Activated B cell treated with CpG ODN at 0.5 μM for 24 hours (primary cell): ENCODE data around the gene HS6ST2. TPM values are rescaled to one million over a fixed set of nuclear protein-coding genes. Genes with fewer than 3 reads are reported as not detected.

Experiments used
- ATAC-seq: fragments of 200-7000 bp; cut with Tn5 transposase; one replicate; pipeline ENCODE4 v1.10.0; 2021; ENCODE audit warnings: low read depth, mild to moderate bottlenecking, moderate library complexity
- CTCF ChIA-PET: fragments of 350-600 bp; sonication (Branson Sonifier 250); formaldehyde crosslinking; loops from one replicate; lab custom pipeline; 2021; ENCODE audit warnings: antibody characterized with exemption; lab: Charles Lee
- POLR2A ChIA-PET: fragments of 350-600 bp; sonication (Branson Sonifier 250); formaldehyde crosslinking; loops from one replicate; lab custom pipeline; 2021; ENCODE audit warnings: antibody characterized with exemption; lab: Charles Lee
- DNase-seq: peaks from one replicate; pipeline ENCODE4 v3.0.0; 2022
- H3K27ac Mint-ChIP-seq: one replicate; pipeline ENCODE4 v1.8.0; 2020; ENCODE audit warnings: mixed read lengths
- H3K27me3 Mint-ChIP-seq: one replicate; pipeline ENCODE4 v1.8.0; 2021; ENCODE audit warnings: mixed read lengths
- H3K36me3 Mint-ChIP-seq: one replicate; pipeline ENCODE4 v1.8.0; 2021; ENCODE audit warnings: low read depth, mixed read lengths
- H3K4me1 Mint-ChIP-seq: one replicate; pipeline ENCODE4 v1.8.0; 2021; ENCODE audit warnings: mixed read lengths
- H3K4me3 Mint-ChIP-seq: one replicate; pipeline ENCODE4 v1.8.0; 2020; ENCODE audit warnings: mild to moderate bottlenecking, mixed read lengths
- H3K9me3 Mint-ChIP-seq: one replicate; pipeline ENCODE4 v1.8.0; 2020; ENCODE audit warnings: mixed read lengths
- intact Hi-C: fragments of 100-400 bp; cut with micrococcal nuclease; formaldehyde crosslinking; loops from one replicate; pipeline ENCODE4 v1.15.1; 2024
- total RNA-seq: library from RNA; stranded (reverse); gene quantifications from 2 replicates; pipeline ENCODE4 v1.2.3, GENCODE V29; 2022
- TF ChIP-seq, protein P1 (sequence below): fragments of 200-600 bp; IDR thresholded peaks from one replicate; pipeline ENCODE4 v1.8.0; 2022; ENCODE audit warnings: antibody characterized with exemption, mild to moderate bottlenecking

Gene HS6ST2
- total RNA-seq, 1 donor from 2014 or later: not detected

- intact Hi-C loops: no loop called here
- no peak for DNase-seq
- Mint-ChIP-seq H3K27ac (no peak overlapping the region), H3K9me3 (no peaks in the 10 kb centered on the region), H3K36me3 (no peaks in the 10 kb centered on the region), H3K4me3 (no peak overlapping the region), H3K4me1 (no peaks in the 10 kb centered on the region), H3K27me3 (no peaks in the 10 kb centered on the region)
- TF ChIP-seq, protein P1, sequence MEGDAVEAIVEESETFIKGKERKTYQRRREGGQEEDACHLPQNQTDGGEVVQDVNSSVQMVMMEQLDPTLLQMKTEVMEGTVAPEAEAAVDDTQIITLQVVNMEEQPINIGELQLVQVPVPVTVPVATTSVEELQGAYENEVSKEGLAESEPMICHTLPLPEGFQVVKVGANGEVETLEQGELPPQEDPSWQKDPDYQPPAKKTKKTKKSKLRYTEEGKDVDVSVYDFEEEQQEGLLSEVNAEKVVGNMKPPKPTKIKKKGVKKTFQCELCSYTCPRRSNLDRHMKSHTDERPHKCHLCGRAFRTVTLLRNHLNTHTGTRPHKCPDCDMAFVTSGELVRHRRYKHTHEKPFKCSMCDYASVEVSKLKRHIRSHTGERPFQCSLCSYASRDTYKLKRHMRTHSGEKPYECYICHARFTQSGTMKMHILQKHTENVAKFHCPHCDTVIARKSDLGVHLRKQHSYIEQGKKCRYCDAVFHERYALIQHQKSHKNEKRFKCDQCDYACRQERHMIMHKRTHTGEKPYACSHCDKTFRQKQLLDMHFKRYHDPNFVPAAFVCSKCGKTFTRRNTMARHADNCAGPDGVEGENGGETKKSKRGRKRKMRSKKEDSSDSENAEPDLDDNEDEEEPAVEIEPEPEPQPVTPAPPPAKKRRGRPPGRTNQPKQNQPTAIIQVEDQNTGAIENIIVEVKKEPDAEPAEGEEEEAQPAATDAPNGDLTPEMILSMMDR: no peak
- ChIA-PET CTCF (no interaction called here), POLR2A (no interaction called here)
- no peak for ATAC-seq
Measured at GRCh38 chrX:132877954-132878536, 80.4 kb downstream of the HS6ST2 start.

DNA sequence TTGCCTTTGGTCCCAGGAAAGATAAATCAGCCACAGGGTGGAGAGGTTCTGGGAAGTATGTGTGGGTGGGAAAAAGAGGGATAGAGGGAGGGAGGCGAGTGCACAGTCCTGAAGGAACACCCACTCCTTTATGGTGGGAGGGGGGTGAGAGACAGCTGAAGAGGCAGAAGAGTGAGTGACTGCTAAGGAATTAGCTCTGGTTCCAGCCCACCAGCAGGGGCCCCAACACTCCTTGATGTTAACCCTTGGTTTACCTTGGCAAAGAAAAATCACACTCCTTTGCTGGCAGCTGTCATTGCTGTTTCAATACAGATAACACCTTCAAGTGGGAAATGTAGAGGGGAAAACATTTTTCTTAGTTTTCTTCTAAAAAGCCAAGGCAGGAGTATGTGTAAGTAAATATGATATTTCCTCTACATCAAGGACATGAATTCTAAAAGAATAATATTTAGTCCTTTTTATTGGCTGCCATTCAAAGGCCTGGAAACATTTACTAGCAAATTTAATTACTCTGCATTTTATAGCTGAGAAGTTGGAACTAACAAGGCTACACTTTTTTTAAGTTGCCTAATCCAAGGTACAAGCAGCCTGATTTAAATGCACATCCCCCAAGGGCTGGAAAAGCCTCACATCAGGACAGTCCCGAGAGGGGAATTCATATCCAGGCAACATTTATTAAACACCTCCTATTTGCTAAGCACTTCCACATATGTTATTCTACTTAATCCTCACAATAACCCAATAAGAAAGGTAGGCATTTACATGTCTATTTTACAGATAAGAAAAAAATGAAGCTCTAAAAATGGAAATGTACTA, 81.7 kb downstream of the HS6ST2 start:
- Mint-ChIP-seq H3K4me3 (no peak overlapping the region), H3K36me3 (no peaks in the 10 kb centered on the region), H3K27me3 (no peaks in the 10 kb centered on the region), H3K27ac (no peak overlapping the region), H3K9me3 (no peaks in the 10 kb centered on the region), H3K4me1 (no peaks in the 10 kb centered on the region)
- POLR2A ChIA-PET: no interaction called here
- CTCF ChIA-PET: no interaction called here
- no peak for ATAC-seq
- TF ChIP-seq, protein P1: no peak
- no peak for DNase-seq
- intact Hi-C loops: no loop called here

DNA sequence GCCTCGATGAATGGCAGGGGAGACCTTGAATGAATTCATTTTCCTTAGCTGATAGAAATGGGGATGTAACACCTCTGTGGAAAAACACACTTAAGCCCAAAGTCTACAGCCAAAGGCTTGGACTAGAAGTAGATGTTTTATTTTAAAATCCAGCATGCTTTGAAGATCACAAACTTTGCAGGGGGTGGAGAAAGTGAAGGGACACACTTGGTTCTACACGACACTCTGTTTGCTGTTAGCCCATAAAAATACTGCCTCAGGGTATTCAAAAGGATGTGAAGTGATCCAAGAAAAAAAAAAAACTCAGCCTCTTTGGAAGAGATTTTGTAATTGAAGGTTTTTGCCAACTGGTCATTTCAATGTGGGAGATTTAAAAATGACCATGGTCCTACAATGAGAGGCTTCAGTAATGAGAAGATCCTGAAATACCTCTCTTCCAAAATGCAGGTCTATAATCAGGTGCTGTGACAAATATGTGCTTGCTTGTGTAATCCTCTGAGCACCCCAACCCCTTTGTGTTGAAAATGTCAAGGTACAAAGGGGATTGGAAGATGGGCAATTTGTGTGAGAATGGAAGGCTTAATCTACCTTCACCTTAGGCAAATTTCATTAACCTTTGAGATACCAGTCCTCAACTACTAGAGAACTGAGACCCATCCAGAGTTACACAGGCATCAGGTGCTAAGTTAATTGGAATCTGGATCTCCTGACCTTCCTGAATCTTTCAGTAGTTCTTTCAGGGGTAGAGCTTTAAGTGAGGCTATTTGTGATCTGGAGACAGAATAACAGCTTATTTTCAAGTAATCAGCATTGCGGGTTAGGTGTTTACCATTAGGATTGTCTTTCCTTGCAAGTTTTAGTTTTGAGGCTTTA, 82.5 kb downstream of the HS6ST2 start:
- no peak for DNase-seq
- no peaks in the 10 kb centered on the region for H3K9me3 Mint-ChIP-seq
- ATAC-seq: no peak
- no peak overlapping the region for H3K4me3 Mint-ChIP-seq
- no peaks in the 10 kb centered on the region for H3K27me3 Mint-ChIP-seq
- intact Hi-C loops: no loop called here
- TF ChIP-seq, protein P1: no peak
- no peaks in the 10 kb centered on the region for H3K36me3 Mint-ChIP-seq
- H3K4me1 Mint-ChIP-seq: no peaks in the 10 kb centered on the region
- CTCF ChIA-PET: no interaction called here
- no peak overlapping the region for H3K27ac Mint-ChIP-seq
- POLR2A ChIA-PET: no interaction called here

DNA sequence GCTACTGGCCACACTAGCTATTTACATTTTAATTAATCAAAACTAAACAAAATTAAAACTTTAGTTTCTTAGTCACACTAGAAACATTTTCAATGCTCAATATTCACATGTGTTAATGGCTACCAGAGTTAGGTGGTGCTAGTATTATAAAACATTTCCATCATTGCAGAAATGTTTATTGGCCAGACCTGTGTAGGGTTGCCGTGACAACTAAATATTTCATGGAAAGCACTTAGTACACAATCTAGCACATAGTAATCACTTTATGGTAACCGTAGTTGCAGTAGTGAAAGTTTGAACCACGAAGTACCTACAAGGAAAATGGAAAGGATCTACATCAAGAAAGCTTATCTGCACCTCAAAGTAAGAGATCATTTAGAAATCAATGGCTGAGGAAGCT, 95.9 kb downstream of the HS6ST2 start:
- Mint-ChIP-seq H3K27me3 (no peaks in the 10 kb centered on the region), H3K4me3 (no peak overlapping the region), H3K4me1 (no peaks in the 10 kb centered on the region), H3K9me3 (peaks cover under 1% of the 10 kb centered on the region), H3K27ac (no peak overlapping the region), H3K36me3 (no peaks in the 10 kb centered on the region)
- no peak for ATAC-seq
- DNase-seq: no peak
- ChIA-PET POLR2A (no interaction called here), CTCF (no interaction called here)
- TF ChIP-seq, protein P1: no peak
- intact Hi-C loops: no loop called here

- Mint-ChIP-seq H3K4me3 (no peak overlapping the region), H3K9me3 (peaks cover 2% of the 10 kb centered on the region), H3K36me3 (no peaks in the 10 kb centered on the region), H3K27ac (no peak overlapping the region), H3K27me3 (no peaks in the 10 kb centered on the region), H3K4me1 (no peaks in the 10 kb centered on the region)
- ATAC-seq (no peak), DNase-seq (no peak)
- intact Hi-C loops: no loop called here
- TF ChIP-seq, protein P1: no peak
- ChIA-PET CTCF (no interaction called here), POLR2A (no interaction called here)
Measured at GRCh38 chrX:132861076-132861475, 97.4 kb downstream of the HS6ST2 start.
